Urothelium cell line (cell line): ENCODE results near the gene GYPE.
"Not testable (repeated sequence)": the region's sequence is repeated elsewhere in the genome, so short reads cannot be mapped to it uniquely, and the experiment has no call there.

Experiments
- DNase-seq: peaks from one replicate; pipeline ENCODE4 v3.0.0; 2011; ENCODE audit warnings: low spot score, mixed read lengths
- FAIRE-seq: peaks from 2 replicates; lab custom pipeline; 2011; peaks lifted over from hg19 to GRCh38; lab: Jason Lieb, UNC

GYPE gene

GRCh38 chr4:143870523-143871268 lies 34.7 kb downstream of the GYPE start:
- not testable (repeated sequence) for FAIRE-seq, DNase-seq

DNA sequence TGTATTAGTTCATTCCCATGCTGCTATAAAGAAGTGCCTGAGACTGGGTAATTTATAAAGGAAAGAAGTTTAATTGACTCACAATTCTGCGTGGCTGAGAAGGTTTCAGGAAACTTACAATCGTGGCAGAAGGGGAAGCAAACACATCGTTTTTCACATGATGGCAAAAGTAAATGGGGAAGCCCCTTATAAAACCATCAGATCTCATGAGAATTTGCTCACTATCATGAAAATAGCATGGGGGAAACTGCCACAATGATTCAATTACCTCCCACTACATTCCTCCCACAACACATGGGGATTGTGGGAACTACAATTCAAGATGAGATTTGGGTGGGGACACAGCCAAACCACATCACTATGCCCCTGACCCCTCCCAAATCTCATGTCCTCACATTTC lies 35.4 kb downstream of the GYPE start:
- not testable (repeated sequence) for FAIRE-seq, DNase-seq

DNA sequence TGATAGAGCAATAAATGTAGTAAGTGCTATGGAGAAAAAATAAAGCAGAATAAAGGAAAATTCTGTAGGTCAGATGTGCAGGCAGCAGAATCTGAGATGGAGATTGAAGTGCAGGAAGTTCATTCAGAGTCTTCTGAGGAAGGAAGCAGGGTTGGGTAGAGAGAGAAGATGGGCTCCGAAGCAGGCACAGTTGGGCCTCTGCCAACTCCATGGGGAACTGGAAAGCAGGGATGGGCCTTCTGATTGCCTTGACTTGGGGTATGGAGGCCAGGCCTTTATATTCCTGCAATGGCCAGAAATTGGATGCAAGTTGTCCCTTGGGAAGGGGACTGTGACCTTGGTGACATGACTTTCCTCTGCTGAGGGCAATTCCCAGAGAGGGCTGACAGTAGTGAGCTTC lies 42.6 kb downstream of the GYPE start:
- not testable (repeated sequence) for FAIRE-seq

DNA sequence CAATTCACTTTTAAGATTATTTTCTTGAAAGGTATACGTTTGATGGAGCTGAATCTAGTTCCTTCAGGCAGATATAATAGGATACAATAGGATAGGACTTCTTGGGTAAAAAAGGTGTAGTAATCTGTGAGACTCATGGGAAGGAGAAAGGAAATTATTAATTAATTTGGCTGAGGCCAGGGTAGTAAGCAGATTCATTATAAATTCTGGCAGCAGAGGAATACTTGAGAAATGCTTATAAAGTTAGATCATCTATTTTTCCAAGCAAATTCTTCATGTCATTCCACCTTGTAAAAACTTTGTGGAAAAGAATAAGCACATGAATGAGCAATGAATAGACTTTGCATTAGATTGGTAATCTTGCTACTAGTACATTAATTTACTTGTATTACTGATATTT lies 46.9 kb downstream of the GYPE start:
- FAIRE-seq: no peak

More for the DNA sequence above, 42.6 kb downstream of the GYPE start:
- DNase-seq: not testable (repeated sequence)

DNA sequence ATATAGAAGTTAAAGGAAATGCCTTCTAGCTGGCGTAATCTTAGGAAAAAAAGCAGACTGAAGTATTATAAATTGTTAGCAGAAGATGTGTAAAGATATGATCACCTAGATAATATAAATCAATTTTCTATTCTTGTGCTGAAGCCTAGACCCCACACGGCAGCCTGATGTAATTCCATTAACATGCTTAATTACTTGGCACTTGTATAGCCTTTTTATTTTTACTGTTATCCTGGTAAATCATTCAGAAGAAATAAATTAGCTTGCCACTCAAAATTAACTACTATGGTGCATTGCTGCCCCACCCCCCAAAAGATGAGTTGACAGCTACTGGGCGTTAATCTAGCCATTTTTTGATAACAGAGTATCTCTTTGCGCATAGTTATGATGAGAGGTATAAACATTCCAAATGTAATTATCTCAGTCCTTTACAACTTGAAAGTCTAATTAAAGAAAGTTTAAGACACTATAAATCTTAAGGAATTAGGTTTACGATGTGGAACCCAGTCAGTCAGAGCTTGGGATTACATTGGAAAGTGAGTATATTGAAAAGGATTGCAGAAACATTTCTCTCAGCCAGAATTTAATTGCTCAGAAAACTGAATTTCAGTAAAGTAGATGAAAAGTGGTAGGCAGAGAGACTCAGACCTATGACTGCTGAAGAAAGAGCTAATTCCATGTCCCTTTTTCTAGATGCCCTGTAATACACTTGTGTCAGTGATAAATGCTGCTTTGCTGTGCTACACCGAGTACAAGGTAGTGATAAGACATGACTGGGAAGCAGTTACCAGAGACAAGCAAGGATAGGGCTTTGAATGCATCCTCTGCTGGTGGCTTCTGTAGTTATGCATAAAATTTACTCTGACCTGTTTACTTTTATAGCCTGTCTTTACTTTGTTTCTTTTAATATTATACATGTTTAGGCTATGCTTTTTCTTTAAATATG lies 47.7 kb downstream of the GYPE start:
- not testable (repeated sequence) for DNase-seq, FAIRE-seq

More for the DNA sequence above, 46.9 kb downstream of the GYPE start:
- no peak for DNase-seq

DNA sequence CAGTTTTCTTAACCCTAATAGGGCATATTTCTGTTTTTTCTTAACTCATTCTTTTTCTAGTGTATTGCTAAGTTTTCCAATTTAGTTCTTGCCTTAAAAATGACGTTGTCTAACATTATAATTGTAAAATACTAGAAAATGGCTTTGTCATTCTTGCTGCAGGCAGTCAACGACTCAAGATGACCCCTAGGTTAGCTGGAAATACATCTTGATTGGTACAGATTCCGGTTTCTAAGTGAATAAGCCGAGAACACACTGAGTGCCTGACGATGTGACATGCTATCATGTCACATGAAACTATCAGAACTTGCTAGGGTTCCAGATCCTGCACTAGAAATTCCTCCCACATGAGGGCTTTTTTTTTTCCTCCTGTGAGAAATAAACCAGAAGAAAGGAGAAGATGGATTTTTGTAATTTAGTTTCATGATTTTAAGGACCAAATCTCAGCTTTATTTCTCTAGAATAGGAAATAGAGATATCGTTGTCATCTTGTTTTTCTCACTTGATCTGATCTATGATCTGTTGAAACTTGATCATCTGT lies 49.3 kb downstream of the GYPE start:
- FAIRE-seq, DNase-seq: not testable (repeated sequence)

DNA sequence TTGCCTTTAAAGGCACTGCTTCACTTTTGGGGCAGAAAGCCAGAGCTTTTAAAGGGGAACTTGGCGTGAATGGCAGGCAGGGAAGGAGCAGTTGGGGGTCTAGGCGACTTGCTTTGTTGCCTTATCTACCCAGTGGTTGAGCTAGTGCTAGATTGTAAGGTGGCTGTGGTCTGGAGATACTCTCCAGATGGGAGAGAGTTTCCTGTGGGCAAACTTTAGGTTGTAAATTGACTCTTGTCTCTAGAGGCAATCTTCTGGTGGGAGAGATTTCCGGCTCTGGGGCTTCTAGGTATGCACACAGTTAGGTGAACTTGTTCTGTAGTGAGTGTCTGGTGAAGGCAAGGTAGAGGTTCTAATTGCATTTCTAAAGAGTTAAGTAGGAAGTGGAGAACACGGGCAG lies 50.7 kb downstream of the GYPE start:
- DNase-seq, FAIRE-seq: not testable (repeated sequence)

DNA sequence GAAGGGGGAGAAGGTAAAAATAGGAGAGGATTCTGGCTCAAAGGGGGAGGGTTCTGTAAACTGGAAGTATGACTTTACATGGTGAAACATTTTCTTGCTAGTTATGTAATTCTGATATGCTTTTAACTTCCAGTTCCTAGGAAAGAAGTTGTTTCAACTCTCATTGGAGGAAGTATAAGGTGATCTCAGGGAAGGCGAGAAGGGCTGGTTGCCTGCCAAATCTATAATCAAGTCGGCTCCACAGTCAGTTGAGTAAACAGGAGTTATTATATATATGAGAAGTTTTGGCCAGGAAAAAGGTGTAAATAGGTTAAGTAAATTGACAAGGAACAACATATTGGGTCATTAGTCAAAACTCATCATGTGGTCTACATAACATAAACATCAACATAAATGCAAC lies 56.1 kb downstream of the GYPE start:
- FAIRE-seq, DNase-seq: not testable (repeated sequence)

DNA sequence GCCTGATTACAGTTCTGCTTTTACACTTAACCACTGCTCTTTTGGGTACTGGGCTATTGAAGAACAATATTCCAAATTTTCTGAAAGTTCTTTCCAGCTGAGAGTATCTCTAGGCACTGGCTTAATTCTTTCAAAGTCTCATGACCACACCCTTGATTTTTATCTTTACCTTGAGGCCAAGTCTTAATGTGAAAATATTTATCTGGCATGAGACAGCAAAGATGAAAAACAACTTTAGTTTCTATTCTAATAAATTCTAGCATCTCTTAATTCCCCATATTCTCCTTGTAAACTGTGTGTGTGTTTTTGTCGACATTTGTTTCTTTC lies 61.9 kb downstream of the GYPE start:
- not testable (repeated sequence) for FAIRE-seq, DNase-seq

- not testable (repeated sequence) for DNase-seq, FAIRE-seq
Observed at GRCh38 chr4:143842624-143843505, 62.5 kb downstream of the GYPE start.

DNA sequence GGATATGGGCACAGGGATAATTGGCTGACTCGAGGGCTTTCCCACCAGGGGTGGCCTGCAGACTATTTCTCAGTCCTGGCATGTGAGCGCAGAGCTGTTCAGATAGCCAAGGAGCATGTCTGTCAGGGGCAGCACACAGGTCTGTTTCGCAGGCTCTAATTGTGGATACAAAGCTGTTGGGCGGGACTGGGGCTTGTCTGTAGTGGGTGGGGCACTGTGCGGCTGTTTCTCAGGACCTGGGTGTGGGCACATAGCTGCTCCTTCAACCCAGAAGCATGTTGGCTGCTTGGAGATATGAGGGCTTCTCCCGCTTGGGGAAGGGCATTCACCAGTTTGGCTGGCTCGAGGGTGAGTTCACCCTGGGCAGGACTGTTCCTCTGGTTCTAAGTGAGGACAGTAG lies 65.9 kb downstream of the GYPE start:
- not testable (repeated sequence) for FAIRE-seq, DNase-seq

DNA sequence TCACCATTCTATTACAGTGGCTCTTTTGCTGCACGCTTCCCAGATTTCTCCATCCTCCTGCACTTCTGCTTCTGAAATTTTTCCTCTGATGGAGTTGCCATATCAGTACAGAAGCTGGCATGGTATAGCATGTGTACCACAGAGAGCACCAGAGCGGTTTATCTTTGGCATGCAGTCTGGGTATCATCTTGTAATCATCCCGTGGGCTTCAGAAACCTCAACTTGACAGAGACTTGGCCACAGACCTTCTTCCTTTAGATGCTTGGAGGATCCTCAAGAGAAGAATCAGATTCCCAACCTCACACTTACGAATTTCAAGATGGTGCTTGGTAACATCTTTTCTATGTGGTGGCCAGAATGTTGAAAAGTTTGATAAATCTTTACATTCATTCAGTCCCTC lies 71.2 kb downstream of the GYPE start:
- not testable (repeated sequence) for DNase-seq, FAIRE-seq

DNA sequence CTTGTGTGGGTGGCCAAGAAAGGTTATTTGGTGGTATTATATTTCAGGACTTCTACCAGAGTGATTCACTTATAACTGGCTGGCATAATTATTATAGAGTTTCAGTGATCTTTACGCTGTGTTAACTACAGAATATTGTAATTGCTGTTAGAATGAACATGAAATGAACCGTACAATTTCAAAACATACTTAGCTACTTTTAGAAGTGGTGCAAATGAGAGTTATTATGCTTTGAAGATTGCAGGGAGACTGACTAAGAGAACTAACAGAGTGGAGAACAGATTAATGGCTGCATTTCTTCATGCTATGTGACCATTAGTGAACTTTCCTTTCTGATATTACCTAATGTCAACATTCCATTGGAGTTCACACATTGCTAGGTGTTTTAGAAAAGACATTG lies 71.7 kb downstream of the GYPE start:
- DNase-seq, FAIRE-seq: not testable (repeated sequence)

GRCh38 chr4:143830576-143830975 lies 74.8 kb downstream of the GYPE start:
- not testable (repeated sequence) for FAIRE-seq

DNA sequence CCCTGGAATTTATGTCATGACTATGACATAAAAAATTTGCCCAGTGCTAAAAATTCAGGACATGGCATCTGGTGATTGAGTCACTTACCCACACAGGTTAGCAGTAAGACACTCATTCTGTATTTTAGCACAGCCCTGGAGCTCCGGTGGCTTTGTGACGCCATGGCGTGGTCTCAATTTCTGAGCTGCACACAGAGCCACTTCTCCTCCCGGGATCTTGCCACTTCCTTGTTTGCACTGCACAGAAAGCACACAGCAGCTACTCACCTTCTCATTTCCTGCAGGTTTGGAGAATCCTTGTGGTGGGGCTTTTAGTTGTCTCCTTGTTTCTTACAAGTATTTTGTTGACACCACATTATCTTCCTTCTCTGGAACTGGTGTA lies 76.1 kb downstream of the GYPE start:
- not testable (repeated sequence) for FAIRE-seq, DNase-seq

More at GRCh38 chr4:143830576-143830975, 74.8 kb downstream of the GYPE start:
- DNase-seq: not testable (repeated sequence)
